Neural progenitor cell (in vitro differentiated cells): Measurements from ENCODE around the gene KCNMA1.

Experiments used
- EZH2 ChIP-seq: fragments of 200-600 bp; sonication (generic); IDR thresholded peaks from 2 replicates; pipeline ENCODE4 v1.6.1; 2017; ENCODE audit warnings: antibody characterized with exemption, mild to moderate bottlenecking, moderate library complexity
- TF ChIP-seq, protein P1 (sequence below): fragments of 200-600 bp; sonication (generic); IDR thresholded peaks from 2 replicates; pipeline ENCODE4 v1.5.1; 2017; ENCODE audit warnings: antibody characterized with exemption, mild to moderate bottlenecking

DNA sequence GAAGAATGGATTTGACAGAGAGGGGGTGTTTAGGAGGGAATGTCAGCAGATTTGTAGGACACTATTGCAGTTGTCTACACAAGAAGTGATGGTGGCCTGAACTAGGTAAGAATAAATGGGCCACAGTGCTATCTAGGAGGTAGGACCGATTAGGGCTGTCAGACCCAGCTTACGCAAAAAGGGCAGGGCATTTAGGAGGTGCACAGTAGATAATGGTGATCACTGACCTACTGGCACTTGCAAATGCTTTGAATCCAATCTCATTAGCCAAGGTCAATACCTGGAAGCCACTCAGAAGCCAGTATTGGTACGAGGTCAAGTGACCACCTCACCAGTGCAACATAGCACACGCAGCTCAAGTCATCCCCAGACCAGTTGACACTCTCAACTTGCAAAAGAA is 330.9 kb downstream of the KCNMA1 start:
- TF ChIP-seq, protein P1, sequence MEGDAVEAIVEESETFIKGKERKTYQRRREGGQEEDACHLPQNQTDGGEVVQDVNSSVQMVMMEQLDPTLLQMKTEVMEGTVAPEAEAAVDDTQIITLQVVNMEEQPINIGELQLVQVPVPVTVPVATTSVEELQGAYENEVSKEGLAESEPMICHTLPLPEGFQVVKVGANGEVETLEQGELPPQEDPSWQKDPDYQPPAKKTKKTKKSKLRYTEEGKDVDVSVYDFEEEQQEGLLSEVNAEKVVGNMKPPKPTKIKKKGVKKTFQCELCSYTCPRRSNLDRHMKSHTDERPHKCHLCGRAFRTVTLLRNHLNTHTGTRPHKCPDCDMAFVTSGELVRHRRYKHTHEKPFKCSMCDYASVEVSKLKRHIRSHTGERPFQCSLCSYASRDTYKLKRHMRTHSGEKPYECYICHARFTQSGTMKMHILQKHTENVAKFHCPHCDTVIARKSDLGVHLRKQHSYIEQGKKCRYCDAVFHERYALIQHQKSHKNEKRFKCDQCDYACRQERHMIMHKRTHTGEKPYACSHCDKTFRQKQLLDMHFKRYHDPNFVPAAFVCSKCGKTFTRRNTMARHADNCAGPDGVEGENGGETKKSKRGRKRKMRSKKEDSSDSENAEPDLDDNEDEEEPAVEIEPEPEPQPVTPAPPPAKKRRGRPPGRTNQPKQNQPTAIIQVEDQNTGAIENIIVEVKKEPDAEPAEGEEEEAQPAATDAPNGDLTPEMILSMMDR, result no peak
- TF ChIP-seq EZH2, result no peak
